ENCODE data around the gene UNC50. TPM values are rescaled to one million over a fixed set of nuclear protein-coding genes. Genes with fewer than 3 reads are reported as not detected.
A peak's percentile ranks its signal among the peaks of the same experiment; 100 is the strongest.

Gene UNC50, protein sequence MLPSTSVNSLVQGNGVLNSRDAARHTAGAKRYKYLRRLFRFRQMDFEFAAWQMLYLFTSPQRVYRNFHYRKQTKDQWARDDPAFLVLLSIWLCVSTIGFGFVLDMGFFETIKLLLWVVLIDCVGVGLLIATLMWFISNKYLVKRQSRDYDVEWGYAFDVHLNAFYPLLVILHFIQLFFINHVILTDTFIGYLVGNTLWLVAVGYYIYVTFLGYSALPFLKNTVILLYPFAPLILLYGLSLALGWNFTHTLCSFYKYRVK
- total RNA-seq = 10 to 100 TPM; 21.1 to 31.4 TPM

DNA sequence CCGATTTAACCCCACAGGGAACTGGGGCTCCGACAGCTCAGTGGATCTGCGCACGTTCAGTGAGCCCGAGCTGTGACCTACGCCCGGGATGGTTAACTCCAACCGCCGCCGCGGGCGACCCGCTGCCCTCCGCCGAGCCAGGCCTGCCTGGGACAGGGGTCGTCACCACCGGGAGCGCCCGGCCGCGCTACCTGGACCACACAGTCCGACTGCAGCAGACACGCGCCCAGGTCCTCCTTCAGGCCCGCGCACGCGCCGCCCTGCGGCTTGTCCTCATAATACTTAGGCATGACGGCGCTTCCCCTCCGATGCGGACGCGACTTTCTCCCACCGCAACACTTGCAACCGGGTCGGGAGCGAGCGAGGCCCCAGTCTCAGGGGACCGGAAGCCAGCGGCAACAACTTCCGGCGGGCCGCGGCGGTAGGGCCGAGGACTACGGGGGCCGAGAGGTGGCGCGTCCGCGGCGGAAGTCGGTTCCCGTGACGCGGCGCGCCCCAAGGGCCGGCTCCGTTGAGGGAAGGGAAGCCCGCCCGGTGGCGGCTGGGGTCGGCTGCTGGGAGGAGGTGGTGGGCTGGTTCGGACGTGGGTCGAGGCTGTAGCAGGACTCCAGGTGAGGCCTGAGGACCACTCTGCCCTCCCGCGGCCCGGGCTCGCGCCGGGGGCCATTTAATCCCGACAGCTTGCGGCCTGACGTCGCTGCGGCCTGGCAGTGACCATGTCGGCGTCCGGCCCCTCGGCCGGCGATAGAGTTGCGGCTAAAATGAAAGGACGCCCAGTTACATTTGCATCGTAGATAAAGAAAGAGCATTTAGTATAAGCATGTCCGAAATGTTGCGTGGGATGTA, at the start of gene UNC50, which contains the start of gene COA5:
Gene UNC50, plus strand, starts transcription at position 474 of the 846 bp plus-strand sequence. CDS start 1,171 bp downstream, outside the sequence.
Gene COA5, minus strand, starts transcription at position 397 of the 846 bp plus-strand sequence. Its CDS starts 107 bp downstream, at position 290.
- Mint-ChIP-seq H3K27ac (peak within 1 kb of the TSS; percentile 94), H3K27me3 (no peaks in the 10 kb centered on the region), H3K9me3 (ENCODE audit: low read depth) (no peaks in the 10 kb centered on the region), H3K4me1 (peaks cover 61% of the 10 kb centered on the region), H3K4me3 (peak within 1 kb of the TSS; percentile 83), H3K36me3 (ENCODE audit: low read depth) (peaks cover 25% of the 10 kb centered on the region)
- peak; percentile 91 for ATAC-seq
- POLR2A ChIA-PET = no interaction called here
- CTCF ChIA-PET = interaction anchor here (0.9 to 1.8 kb wide), 6 partner anchors 9 to 213 kb away, joined by 3 to 5 read pairs (median 3); no protein-coding TSS in a partner anchor
- intact Hi-C loops (cut with DNase I, micrococcal nuclease) = loop anchor here (1.0 to 10.0 kb wide), 10 partner anchors 151 to 1954 kb away; partner anchors contain the start of genes TXNDC9 (in 2 of the 2), ACTR1B (in 1 of the 2), C2orf15 (in 1 of the 2) and EIF5B (in 1 of the 2)
- DNase-seq = peak; percentile 95

DNA sequence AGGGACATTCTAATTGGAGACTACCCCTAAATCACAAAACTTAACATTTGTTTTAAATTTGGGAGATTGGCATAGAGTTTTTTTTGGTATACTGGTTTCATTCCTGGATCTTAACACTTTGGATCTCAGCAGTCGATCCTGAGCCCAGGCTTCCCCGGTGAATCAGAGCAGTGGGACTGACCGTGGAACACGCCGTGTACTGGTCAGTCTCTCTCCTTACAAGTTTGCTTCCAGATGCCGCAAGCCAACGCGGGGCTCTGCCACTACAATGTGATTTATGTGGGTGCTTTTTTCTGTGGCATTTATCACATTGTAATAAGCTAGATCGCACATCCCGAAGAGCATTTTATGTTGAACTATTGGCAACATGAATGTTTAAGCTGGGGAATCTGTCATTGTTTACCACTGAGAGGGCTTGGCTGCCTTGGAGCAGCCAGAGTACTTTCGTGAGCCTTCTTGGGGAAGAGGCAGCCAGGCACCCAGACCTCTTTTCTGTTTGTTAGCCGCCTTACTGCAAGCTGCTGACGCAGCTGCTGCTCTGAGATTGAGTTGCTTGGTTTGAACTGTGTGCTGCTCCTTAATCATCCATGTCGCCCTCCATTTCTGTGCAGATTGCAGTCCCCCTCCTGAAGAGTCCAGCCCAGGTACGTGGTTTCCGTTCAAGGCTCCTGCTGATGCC, 49.4 kb upstream of the UNC50 start:
- Mint-ChIP-seq H3K27ac (peak overlapping the region; percentile 48), H3K4me1 (peaks cover 18% of the 10 kb centered on the region)

DNA sequence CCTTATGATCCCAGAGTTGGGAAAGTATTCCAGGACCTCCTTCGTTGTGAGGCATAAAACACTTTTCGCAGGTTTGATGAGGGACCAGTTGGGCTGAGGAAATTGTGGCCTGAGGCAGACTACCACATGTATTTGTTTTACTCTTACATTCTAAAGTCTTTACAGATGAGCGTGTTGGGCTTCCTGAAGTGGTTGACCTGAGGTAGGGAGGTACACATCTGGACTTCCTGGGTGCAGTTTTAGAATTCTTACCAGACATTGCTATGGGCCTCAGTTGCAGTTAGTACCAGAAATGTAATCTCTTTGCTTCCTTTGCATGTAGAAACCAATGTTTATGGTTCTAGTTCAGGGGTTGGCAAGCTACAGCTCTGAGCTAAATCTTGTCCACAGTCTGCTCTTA, 48.8 kb upstream of the UNC50 start:
- peak overlapping the region; percentile 53 for H3K27ac Mint-ChIP-seq
- ChIA-PET POLR2A (interaction anchor here (0.6 kb wide), 1 partner anchor 47 kb away, joined by 3 read pairs; no protein-coding TSS in a partner anchor), CTCF (interaction anchor here (0.9 to 3.1 kb wide), 5 partner anchors 9 to 149 kb away, joined by 3 to 22 read pairs (median 3); no protein-coding TSS in a partner anchor)
- intact Hi-C loops (cut with DNase I, micrococcal nuclease) = no loop called here
- ATAC-seq = no peak
- peaks cover 18% of the 10 kb centered on the region for H3K4me1 Mint-ChIP-seq
- H3K36me3 Mint-ChIP-seq (ENCODE audit: low read depth) = peaks cover 20% of the 10 kb centered on the region
- H3K27me3 Mint-ChIP-seq = no peaks in the 10 kb centered on the region
- no peak for DNase-seq
- no peaks in the 10 kb centered on the region for H3K9me3 Mint-ChIP-seq (ENCODE audit: low read depth)
- H3K4me3 Mint-ChIP-seq = no peak overlapping the region

More for the DNA sequence above, 49.4 kb upstream of the UNC50 start:
- Mint-ChIP-seq H3K27me3 (no peaks in the 10 kb centered on the region), H3K9me3 (ENCODE audit: low read depth) (no peaks in the 10 kb centered on the region), H3K36me3 (ENCODE audit: low read depth) (peaks cover 21% of the 10 kb centered on the region), H3K4me3 (no peak overlapping the region)
- CTCF ChIA-PET = interaction anchor here (1.1 to 3.1 kb wide), 4 partner anchors 10 to 149 kb away, joined by 3 to 22 read pairs (median 3); no protein-coding TSS in a partner anchor
- intact Hi-C loops (cut with DNase I, micrococcal nuclease) = no loop called here
- DNase-seq (no peak), ATAC-seq (no peak)
- POLR2A ChIA-PET = interaction anchor here (0.6 to 0.7 kb wide), 2 partner anchors 70 to 453 kb away, joined by 3 to 6 read pairs; no protein-coding TSS in a partner anchor

DNA sequence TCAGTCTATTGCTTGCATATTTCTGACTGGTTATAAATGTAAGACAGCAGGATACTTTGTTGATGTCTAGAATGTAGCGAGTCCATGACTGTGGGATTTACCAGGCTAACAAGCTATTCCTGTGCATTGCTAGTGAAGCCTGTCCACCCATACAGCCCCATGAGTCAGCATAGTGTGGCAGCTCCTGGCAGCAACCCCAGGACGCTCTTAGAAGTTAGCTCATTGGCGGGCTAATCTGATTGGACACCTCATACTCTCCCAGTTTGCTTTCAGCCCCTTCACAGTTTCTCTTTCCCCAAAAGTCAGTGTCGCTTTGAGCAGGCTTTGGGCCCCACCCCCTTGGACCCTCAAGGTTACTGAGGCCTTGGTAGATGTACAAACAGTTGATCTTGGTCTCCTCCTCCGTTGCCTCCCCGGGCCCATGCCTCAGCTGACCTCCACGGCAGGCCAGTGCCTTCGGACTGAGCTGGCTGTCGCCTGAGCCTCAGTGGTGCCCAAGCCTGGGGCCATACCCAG, 48.1 kb upstream of the UNC50 start:
- Mint-ChIP-seq H3K36me3 (ENCODE audit: low read depth) (peaks cover 15% of the 10 kb centered on the region), H3K4me3 (no peak overlapping the region), H3K27ac (peak overlapping the region; percentile 53), H3K9me3 (ENCODE audit: low read depth) (no peaks in the 10 kb centered on the region), H3K4me1 (peaks cover 20% of the 10 kb centered on the region), H3K27me3 (no peaks in the 10 kb centered on the region)
- ATAC-seq = no peak
- no peak for DNase-seq
- CTCF ChIA-PET = interaction anchor here (0.6 to 3.1 kb wide), 6 partner anchors 8 to 658 kb away, joined by 3 to 22 read pairs (median 3); no protein-coding TSS in a partner anchor
- intact Hi-C loops (cut with DNase I, micrococcal nuclease) = no loop called here
- POLR2A ChIA-PET = interaction anchor here (0.6 kb wide), 1 partner anchor 46 kb away, joined by 3 read pairs; no protein-coding TSS in a partner anchor

DNA sequence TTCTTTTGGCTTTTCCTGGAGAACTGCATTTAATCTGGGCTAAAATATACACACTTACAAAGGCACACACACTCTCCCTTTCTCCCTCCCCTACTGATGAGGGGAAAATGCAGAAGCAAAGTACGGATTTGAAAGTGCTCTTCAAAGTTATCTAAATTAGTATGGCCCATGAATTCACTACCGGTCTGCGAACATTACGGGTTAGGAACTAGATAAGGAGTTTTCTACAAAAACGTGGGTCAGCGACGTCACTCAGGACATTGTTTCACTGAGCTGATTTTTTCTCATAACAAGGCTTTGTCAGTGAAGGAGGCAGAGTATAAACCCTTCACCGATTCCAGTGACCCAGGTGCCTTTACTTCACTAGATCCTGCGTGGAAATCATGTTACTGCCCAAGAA, 47.4 kb upstream of the UNC50 start:
- DNase-seq (no peak), ATAC-seq (no peak)
- Mint-ChIP-seq H3K27ac (no peak overlapping the region), H3K36me3 (ENCODE audit: low read depth) (peaks cover 19% of the 10 kb centered on the region), H3K9me3 (ENCODE audit: low read depth) (no peaks in the 10 kb centered on the region), H3K27me3 (no peaks in the 10 kb centered on the region), H3K4me1 (peaks cover 20% of the 10 kb centered on the region), H3K4me3 (no peak overlapping the region)
- intact Hi-C loops (cut with DNase I, micrococcal nuclease) = no loop called here
- ChIA-PET CTCF (interaction anchor here (0.7 to 1.6 kb wide), 2 partner anchors 8 to 314 kb away, joined by 3 to 4 read pairs; no protein-coding TSS in a partner anchor), POLR2A (no interaction called here)

DNA sequence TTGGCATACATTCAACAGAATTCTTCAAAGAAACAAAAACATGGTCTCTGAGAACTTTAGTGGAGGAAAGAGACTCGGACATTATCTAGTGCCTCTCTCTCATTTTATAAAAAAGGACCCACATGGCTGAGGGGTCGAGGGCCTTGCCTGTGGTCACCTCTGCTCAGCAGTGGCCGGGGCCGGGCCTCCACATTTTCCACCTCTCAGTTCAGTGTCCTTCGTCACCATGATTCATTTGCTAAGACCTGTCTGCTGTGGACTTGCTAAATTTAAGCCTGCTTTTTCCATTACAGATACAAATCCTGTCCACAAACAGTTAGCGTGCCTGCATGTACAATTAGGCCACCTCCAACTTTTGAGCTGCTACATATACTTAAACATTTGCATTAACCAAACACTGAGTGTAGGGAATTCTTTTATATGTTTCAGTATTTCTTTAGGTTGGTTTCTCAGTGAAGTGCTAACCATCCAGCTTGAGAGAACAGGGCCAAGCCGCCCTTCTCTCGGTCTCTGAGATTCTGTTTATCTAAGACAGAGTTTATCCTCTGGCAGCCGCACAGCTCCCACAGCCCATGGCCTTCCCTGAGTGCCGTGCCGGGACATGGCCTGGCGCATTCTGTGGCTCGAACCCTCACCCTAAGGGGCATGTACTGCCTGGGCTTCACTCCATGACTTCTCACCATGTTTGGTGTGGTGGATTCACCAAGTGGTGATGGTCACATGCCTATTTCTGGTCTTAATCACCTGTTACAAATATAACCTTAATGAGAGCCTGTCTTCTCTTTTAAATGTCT, 46.3 kb upstream of the UNC50 start:
- ATAC-seq (no peak), DNase-seq (no peak)
- intact Hi-C loops (cut with DNase I, micrococcal nuclease) = no loop called here
- peaks cover 12% of the 10 kb centered on the region for H3K4me1 Mint-ChIP-seq
- no peaks in the 10 kb centered on the region for H3K9me3 Mint-ChIP-seq (ENCODE audit: low read depth)
- H3K4me3 Mint-ChIP-seq = no peak overlapping the region
- H3K27me3 Mint-ChIP-seq = no peaks in the 10 kb centered on the region
- H3K36me3 Mint-ChIP-seq (ENCODE audit: low read depth) = peaks cover 28% of the 10 kb centered on the region
- POLR2A ChIA-PET = no interaction called here
- no peak overlapping the region for H3K27ac Mint-ChIP-seq
- CTCF ChIA-PET = interaction anchor here (0.5 to 1.6 kb wide), 2 partner anchors 9 to 21 kb away, joined by 3 to 4 read pairs; no protein-coding TSS in a partner anchor

DNA sequence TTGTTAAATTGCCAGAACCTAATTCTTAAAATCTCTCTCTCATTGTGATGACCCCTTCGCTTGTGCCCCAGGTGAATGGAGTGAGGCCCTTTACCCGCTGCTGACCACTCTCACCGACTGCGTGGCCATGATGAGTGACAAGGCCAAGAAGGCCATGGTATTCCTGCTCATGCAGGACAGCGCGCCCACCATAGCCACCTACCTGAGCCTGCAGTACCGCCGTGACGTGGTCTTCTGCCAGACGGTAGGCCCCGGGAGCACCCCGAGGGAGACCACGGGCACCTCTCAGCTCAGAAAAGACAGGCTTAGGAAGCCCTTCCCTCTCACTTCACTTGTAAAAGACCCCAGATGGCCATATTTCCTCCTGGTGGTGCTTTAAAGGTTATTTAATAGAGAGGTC, 45.0 kb upstream of the UNC50 start:
- CTCF ChIA-PET = interaction anchor here (1.0 to 1.5 kb wide), 3 partner anchors 16 to 105 kb away, joined by 3 read pairs; no protein-coding TSS in a partner anchor
- peaks cover 8% of the 10 kb centered on the region for H3K4me1 Mint-ChIP-seq
- intact Hi-C loops (cut with DNase I, micrococcal nuclease) = no loop called here
- POLR2A ChIA-PET = no interaction called here
- ATAC-seq = no peak
- no peak overlapping the region for H3K27ac Mint-ChIP-seq
- no peak overlapping the region for H3K4me3 Mint-ChIP-seq
- H3K36me3 Mint-ChIP-seq (ENCODE audit: low read depth) = peaks cover 28% of the 10 kb centered on the region
- H3K9me3 Mint-ChIP-seq (ENCODE audit: low read depth) = no peaks in the 10 kb centered on the region
- no peaks in the 10 kb centered on the region for H3K27me3 Mint-ChIP-seq
- DNase-seq = no peak

DNA sequence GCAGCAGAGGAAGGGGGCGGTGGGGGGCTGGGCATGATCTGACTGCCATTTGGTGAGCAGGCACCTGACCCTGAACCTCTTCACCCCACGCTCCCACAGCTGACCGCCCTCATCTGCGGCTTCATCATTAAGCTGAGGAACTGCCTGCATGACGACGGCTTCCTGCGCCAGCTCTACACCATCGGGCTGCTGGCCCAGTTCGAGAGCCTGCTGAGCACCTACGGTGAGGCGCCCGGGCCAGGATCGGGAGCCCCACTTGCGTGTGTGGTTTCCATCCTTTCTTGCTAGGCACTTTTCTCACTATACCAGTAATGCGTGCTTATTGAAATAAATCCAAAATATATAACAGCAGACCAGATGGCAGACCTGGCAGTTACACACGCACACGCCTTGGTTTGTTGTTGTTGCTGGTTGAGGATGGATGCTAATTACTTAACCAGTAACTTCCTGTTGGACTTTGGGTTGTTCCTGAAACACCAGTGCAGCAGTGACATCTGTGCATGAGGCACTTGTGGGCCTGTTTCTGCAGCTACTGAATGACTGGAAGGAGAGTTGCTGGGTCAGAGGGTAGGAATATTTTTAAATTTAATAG, 43.8 kb upstream of the UNC50 start:
- Mint-ChIP-seq H3K27ac (no peak overlapping the region), H3K4me1 (peaks cover 4% of the 10 kb centered on the region), H3K36me3 (ENCODE audit: low read depth) (peaks cover 24% of the 10 kb centered on the region), H3K4me3 (no peak overlapping the region), H3K9me3 (ENCODE audit: low read depth) (no peaks in the 10 kb centered on the region), H3K27me3 (no peaks in the 10 kb centered on the region)
- ChIA-PET CTCF (no interaction called here), POLR2A (no interaction called here)
- ATAC-seq (no peak), DNase-seq (no peak)
- intact Hi-C loops (cut with DNase I, micrococcal nuclease) = no loop called here

DNA sequence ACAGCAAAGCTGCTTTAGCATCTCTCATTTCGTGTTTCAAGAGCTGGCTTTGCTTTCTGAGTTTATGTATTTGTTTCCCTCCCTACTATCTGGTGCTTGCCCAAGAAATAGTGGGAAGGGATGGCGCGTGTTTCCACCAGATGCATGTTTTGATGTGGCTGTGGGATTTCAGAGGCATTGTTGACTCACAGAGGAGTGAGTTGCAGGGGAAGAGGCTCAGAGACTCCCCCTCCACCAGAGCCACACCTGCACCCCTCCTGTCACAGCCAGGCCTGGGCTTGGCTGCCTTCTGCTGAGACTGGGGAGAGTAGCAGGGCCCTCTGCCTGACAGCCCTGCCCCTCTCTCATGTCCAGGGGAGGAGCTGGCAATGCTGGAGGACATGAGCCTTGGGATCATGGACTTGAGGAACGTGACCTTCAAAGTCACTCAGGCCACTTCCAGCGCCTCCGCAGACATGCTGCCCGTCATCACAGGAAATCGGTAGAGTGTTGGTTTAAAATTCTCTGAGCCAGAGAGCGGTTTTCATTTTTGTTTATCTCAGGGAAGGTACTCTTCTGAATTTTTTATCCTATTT, 43.0 kb upstream of the UNC50 start:
- CTCF ChIA-PET = no interaction called here
- H3K4me3 Mint-ChIP-seq = no peak overlapping the region
- POLR2A ChIA-PET = no interaction called here
- no peaks in the 10 kb centered on the region for H3K27me3 Mint-ChIP-seq
- H3K27ac Mint-ChIP-seq = peak overlapping the region; percentile 62
- H3K36me3 Mint-ChIP-seq (ENCODE audit: low read depth) = peaks cover 24% of the 10 kb centered on the region
- H3K4me1 Mint-ChIP-seq = peaks cover 4% of the 10 kb centered on the region
- no peak for DNase-seq
- no peak for ATAC-seq
- H3K9me3 Mint-ChIP-seq (ENCODE audit: low read depth) = no peaks in the 10 kb centered on the region
- intact Hi-C loops (cut with DNase I, micrococcal nuclease) = no loop called here

DNA sequence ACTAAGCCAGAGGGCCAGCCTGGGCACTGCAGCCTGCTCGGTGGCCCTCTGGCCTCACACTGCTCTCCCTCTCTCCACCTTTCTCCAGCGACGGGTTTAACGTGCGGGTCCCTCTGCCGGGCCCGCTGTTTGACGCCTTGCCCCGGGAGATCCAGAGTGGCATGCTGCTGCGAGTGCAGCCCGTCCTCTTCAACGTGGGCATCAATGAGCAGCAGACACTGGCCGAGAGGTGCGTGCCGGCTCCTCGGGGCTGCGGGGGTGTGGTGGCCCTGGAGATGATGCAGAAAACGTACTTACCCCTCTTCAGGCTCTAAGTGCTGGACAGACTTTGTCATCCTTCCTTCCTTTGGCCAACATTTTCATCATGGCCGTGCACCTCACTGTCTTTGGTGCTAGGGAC, 42.4 kb upstream of the UNC50 start:
- ATAC-seq = no peak
- Mint-ChIP-seq H3K27me3 (no peaks in the 10 kb centered on the region), H3K4me3 (no peak overlapping the region), H3K4me1 (peaks cover 4% of the 10 kb centered on the region), H3K36me3 (ENCODE audit: low read depth) (peaks cover 24% of the 10 kb centered on the region), H3K9me3 (ENCODE audit: low read depth) (no peaks in the 10 kb centered on the region), H3K27ac (peak overlapping the region; percentile 22)
- DNase-seq = no peak
- POLR2A ChIA-PET = no interaction called here
- intact Hi-C loops (cut with DNase I, micrococcal nuclease) = no loop called here
- CTCF ChIA-PET = no interaction called here
